Natural killer cell (primary cell): Measurements from ENCODE around the gene TMEM147. TPM values are rescaled to one million over a fixed set of nuclear protein-coding genes. Genes with fewer than 3 reads are reported as not detected.

Source experiments
- ATAC-seq, 3 donors: fragments of 150-1000 bp in 2 of 3; fragments of 200-7000 bp in 1 of 3; cut with Tn5 transposase; 1 replicate in 1 of 3; 2 replicates in 2 of 3; pipeline ENCODE4 v1.10.0; 2021; ENCODE audit warnings: mild to moderate bottlenecking in 2 of 3, moderate library complexity in 2 of 3
- DNase-seq, 2 donors: peaks; one replicate each; pipeline versions ENCODE4 v3.0.0 to v3.0.0-alpha.2; 2013 to 2021; ENCODE audit warnings: mixed read lengths in 1 of 2
- H3K27ac ChIP-seq: one replicate; pipeline ENCODE4 v1.5.1; 2013; ENCODE audit warnings: mild to moderate bottlenecking, low read length
- H3K27me3 ChIP-seq: one replicate; pipeline ENCODE4 v1.6.1; 2013; ENCODE audit warnings: low read length; ENCODE audit not compliant: control insufficient read depth, insufficient read depth
- H3K36me3 ChIP-seq: one replicate; pipeline ENCODE4 v1.6.1; 2013; ENCODE audit warnings: low read length; ENCODE audit not compliant: control insufficient read depth, insufficient read depth
- H3K4me1 ChIP-seq: one replicate; pipeline ENCODE4 v1.6.1; 2013; ENCODE audit warnings: low read length; ENCODE audit not compliant: control insufficient read depth, insufficient read depth
- H3K4me3 ChIP-seq: one replicate; pipeline ENCODE4 v1.5.1; 2013; ENCODE audit warnings: low read length
- H3K9me3 ChIP-seq: one replicate; pipeline ENCODE4 v1.6.1; 2013; ENCODE audit warnings: low read length; ENCODE audit not compliant: control insufficient read depth, insufficient read depth
- H3K27ac Mint-ChIP-seq, 2 donors: one replicate each; pipeline ENCODE4 v1.8.0; 2022; ENCODE audit warnings: mild to moderate bottlenecking in 2 of 2, mixed read lengths in 2 of 2, moderate library complexity in 1 of 2
- H3K27me3 Mint-ChIP-seq, 2 donors: one replicate each; pipeline ENCODE4 v1.8.0; 2022; ENCODE audit warnings: low read depth in 2 of 2, mixed read lengths in 2 of 2
- H3K36me3 Mint-ChIP-seq: one replicate; pipeline ENCODE4 v1.8.0; 2022; ENCODE audit warnings: mixed read lengths
- H3K4me1 Mint-ChIP-seq, 2 donors: one replicate each; pipeline ENCODE4 v1.8.0; 2022; ENCODE audit warnings: mixed read lengths in 2 of 2
- H3K4me3 Mint-ChIP-seq: one replicate; pipeline ENCODE4 v1.8.0; 2022; ENCODE audit warnings: mild to moderate bottlenecking, moderate library complexity, mixed read lengths
- H3K9me3 Mint-ChIP-seq, 2 donors: one replicate each; pipeline ENCODE4 v1.8.0; 2022; ENCODE audit warnings: mixed read lengths in 2 of 2
- CTCF ChIP-seq: fragments of 200-600 bp; IDR thresholded peaks from one replicate; pipeline ENCODE4 v1.8.0; 2022; ENCODE audit warnings: antibody characterized with exemption
- WGBS: methylation state at CpG from one replicate; pipeline ENCODE4 v1.1.7; 2013; ENCODE audit warnings: missing lambda C conversion rate; ENCODE audit not compliant: insufficient coverage; 5-methylcytosine and 5-hydroxymethylcytosine counted together
- intact Hi-C: fragments of 100-400 bp; cut with micrococcal nuclease; formaldehyde crosslinking; loops from one replicate; pipeline ENCODE4 v1.14.2; 2022
- total RNA-seq, 4 donors: library from RNA; stranded (reverse); fragments of 120-200 nt in 1 of 4; gene quantifications; one replicate each; pipeline versions ENCODE4 v1.2.3 to v1.2.4, GENCODE V29; 2013 to 2022

The TMEM147 gene
- total RNA-seq, 3 donors from 2014 or later (not counting 1 experiment from before 2014, with no cell fraction given), result 30.6 to 37.9 (median 31.2) TPM

- no peak for ATAC-seq
- intact Hi-C loops, result no loop called here
- Mint-ChIP-seq H3K9me3 (no peaks in the 10 kb centered on the region), H3K4me1 (peaks cover 4 to 22% of the 10 kb centered on the region in 2 donors), H3K27me3 (peaks cover 14 to 51% of the 10 kb centered on the region in 2 donors), H3K36me3 (no peaks in the 10 kb centered on the region), H3K4me3 (no peak overlapping the region), H3K27ac (peak overlapping the region in 1 of 2 donors; percentile 8)
- Histone ChIP-seq H3K4me3 (no peak overlapping the region), H3K36me3 (no peaks in the 10 kb centered on the region), H3K27me3 (peaks cover 17% of the 10 kb centered on the region), H3K27ac (no peak overlapping the region), H3K9me3 (no peaks in the 10 kb centered on the region), H3K4me1 (peaks cover 19% of the 10 kb centered on the region)
- WGBS, result 88% methylated on average over 23 of the region's 23 CpGs
- no peak for DNase-seq
- no peak for TF ChIP-seq CTCF
Measured at GRCh38 chr19:35559781-35560180, 14.4 kb downstream of the TMEM147 start.

GRCh38 chr19:35560271-35560670, 14.8 kb downstream of the TMEM147 start:
- Histone ChIP-seq H3K4me3 (no peak overlapping the region), H3K4me1 (peaks cover 19% of the 10 kb centered on the region), H3K36me3 (no peaks in the 10 kb centered on the region), H3K27me3 (peaks cover 17% of the 10 kb centered on the region), H3K27ac (no peak overlapping the region), H3K9me3 (no peaks in the 10 kb centered on the region)
- intact Hi-C loops, result no loop called here
- no peaks in the 10 kb centered on the region for H3K9me3 Mint-ChIP-seq
- H3K4me1 Mint-ChIP-seq, result peaks cover 4 to 22% of the 10 kb centered on the region in 2 donors
- WGBS, result 91% methylated on average over 17 of the region's 18 CpGs
- no peak overlapping the region for H3K4me3 Mint-ChIP-seq
- ATAC-seq (no peak), DNase-seq (no peak)
- H3K27ac Mint-ChIP-seq, result peak overlapping the region in 1 of 2 donors; percentile 8
- H3K36me3 Mint-ChIP-seq, result no peaks in the 10 kb centered on the region
- peaks cover 14 to 53% of the 10 kb centered on the region in 2 donors for H3K27me3 Mint-ChIP-seq
- TF ChIP-seq CTCF, result no peak

GRCh38 chr19:35560677-35561076, 15.3 kb downstream of the TMEM147 start:
- no peak for DNase-seq
- intact Hi-C loops, result no loop called here
- no peak overlapping the region for H3K27ac ChIP-seq
- no peak overlapping the region for H3K4me3 Mint-ChIP-seq
- no peaks in the 10 kb centered on the region for H3K9me3 Mint-ChIP-seq
- no peaks in the 10 kb centered on the region for H3K36me3 Mint-ChIP-seq
- H3K4me3 ChIP-seq, result no peak overlapping the region
- H3K27ac Mint-ChIP-seq, result no peak overlapping the region
- ATAC-seq, result no peak
- H3K36me3 ChIP-seq, result no peaks in the 10 kb centered on the region
- WGBS, result 56% methylated on average over 6 of the region's 6 CpGs
- peaks cover 17% of the 10 kb centered on the region for H3K27me3 ChIP-seq
- H3K4me1 ChIP-seq, result peaks cover 19% of the 10 kb centered on the region
- H3K9me3 ChIP-seq, result no peaks in the 10 kb centered on the region
- no peak for TF ChIP-seq CTCF
- peaks cover 14 to 56% of the 10 kb centered on the region in 2 donors for H3K27me3 Mint-ChIP-seq
- H3K4me1 Mint-ChIP-seq, result peaks cover 4 to 21% of the 10 kb centered on the region in 2 donors

- H3K27ac ChIP-seq, result no peak overlapping the region
- no peaks in the 10 kb centered on the region for H3K9me3 Mint-ChIP-seq
- peaks cover 17% of the 10 kb centered on the region for H3K27me3 ChIP-seq
- H3K36me3 ChIP-seq, result no peaks in the 10 kb centered on the region
- 74% methylated on average over 6 of the region's 6 CpGs for WGBS
- DNase-seq, result no peak
- peaks cover 4 to 17% of the 10 kb centered on the region in 2 donors for H3K4me1 Mint-ChIP-seq
- ATAC-seq, result no peak
- TF ChIP-seq CTCF, result no peak
- no peak overlapping the region for H3K4me3 Mint-ChIP-seq
- no peaks in the 10 kb centered on the region for H3K9me3 ChIP-seq
- H3K4me1 ChIP-seq, result peaks cover 19% of the 10 kb centered on the region
- no peak overlapping the region for H3K4me3 ChIP-seq
- H3K27me3 Mint-ChIP-seq, result peaks cover 14 to 51% of the 10 kb centered on the region in 2 donors
- H3K27ac Mint-ChIP-seq, result no peak overlapping the region
- intact Hi-C loops, result no loop called here
- no peaks in the 10 kb centered on the region for H3K36me3 Mint-ChIP-seq
Measured at GRCh38 chr19:35561436-35561835, 16.0 kb downstream of the TMEM147 start.
